ENCODE data around the gene GRAMD2B. TPM values are rescaled to one million over a fixed set of nuclear protein-coding genes. Genes with fewer than 3 reads are reported as not detected.

GRAMD2B gene
- total and polyA plus RNA-seq, 2 of the 13 experiments (the other 11 are each of a cell fraction or from before 2014, with no cell fraction given): 8.1 to 10.6 TPM

DNA sequence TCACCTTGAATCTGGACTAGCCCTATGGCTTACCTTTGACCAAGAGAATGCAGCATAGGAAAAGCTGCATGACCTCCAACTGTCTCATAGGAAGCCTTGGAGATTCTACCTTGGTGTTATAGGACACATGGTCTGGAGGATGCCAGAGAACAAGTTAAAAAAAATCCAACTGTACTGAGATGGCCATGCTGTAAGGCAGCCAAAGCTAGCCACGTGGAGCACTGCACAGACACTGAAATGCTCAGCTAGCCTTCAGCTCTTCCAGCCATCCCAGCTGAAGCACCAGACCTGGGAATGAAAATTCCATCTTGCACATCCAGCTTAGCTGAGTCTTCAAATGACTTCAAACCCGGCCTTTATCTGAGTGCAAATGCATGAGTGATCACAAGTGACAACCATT lies 6.0 kb upstream of the GRAMD2B start:
- H4K20me1 ChIP-seq (ENCODE audit: insufficient read depth, low read length): no peaks in the 10 kb centered on the region
- no peak for ATAC-seq
- H3K9ac ChIP-seq (ENCODE audit: insufficient read depth, low read depth, low read length): no peak overlapping the region
- in situ Hi-C loops (cut with HindIII; ENCODE audit: extremely low pct_ligation_motif_present, low pct_unique_long_range_greater_than_20kb): no loop called here
- H3K27me3 ChIP-seq (ENCODE audit: control insufficient read depth in 1 of 2, insufficient read depth in 2 of 2, low read length in 2 of 2): no peaks in the 10 kb centered on the region
- intact Hi-C loops (cut with micrococcal nuclease; ENCODE audit: unreplicated experiment): no loop called here
- H3K4me1 ChIP-seq (ENCODE audit: insufficient read depth, low read length): peaks cover 7% of the 10 kb centered on the region
- no peak overlapping the region for H3K4me3 ChIP-seq (replicated peaks in 1 of 3; ENCODE audit: insufficient read depth in 1 of 3, low read depth in 2 of 3, low read length in 3 of 3)
- H3K79me2 ChIP-seq (ENCODE audit: insufficient read depth, low read length): no peaks in the 10 kb centered on the region
- 92% methylated on average over 2 of the region's 2 CpGs for WGBS (ENCODE audit: low lambda C conversion rate)
- BruUV-seq (replicated peaks): no TSS peak
- no peak for DNase-seq (ENCODE audit: low spot score)
- no peaks in the 10 kb centered on the region for H3K9me3 ChIP-seq (ENCODE audit: low read length)
- ChIA-PET POLR2A (no interaction called here), CTCF (ENCODE audit: low intra/inter-chr PET ratio, low total read pairs) (no interaction called here)
- no peak for FAIRE-seq
- no peaks in the 10 kb centered on the region; a peak in 1 of 5 replicates for H3K36me3 ChIP-seq (replicated peaks in 1 of 2; ENCODE audit: control insufficient read depth in 1 of 2, insufficient read depth in 2 of 2, low read length in 2 of 2)
- H3K4me2 ChIP-seq (ENCODE audit: low read depth, low read length): no peak overlapping the region
- H2AFZ ChIP-seq (ENCODE audit: low read length): no peak overlapping the region
- TF ChIP-seq RARA (CRISPR knock-in tag; IDR thresholded peaks at IDR 0.05) (no peak), ADNP (CRISPR knock-in tag; IDR thresholded peaks at IDR 0.05) (no peak), ZNF337 (CRISPR knock-in tag; IDR thresholded peaks at IDR 0.05; ENCODE audit: borderline replicate concordance, low read depth) (no peak), KAT7 (CRISPR knock-in tag; IDR thresholded peaks at IDR 0.05; ENCODE audit: borderline replicate concordance) (no peak), ATM (IDR thresholded peaks at IDR 0.05; ENCODE audit: borderline replicate concordance) (no peak), HOXA5 (CRISPR knock-in tag; IDR thresholded peaks at IDR 0.05) (no peak), NFKB2 (CRISPR knock-in tag; IDR thresholded peaks at IDR 0.05; ENCODE audit: borderline replicate concordance) (no peak), EZH2 (conservative IDR thresholded peaks at IDR 0.05; ENCODE audit: low read depth, low read length) (no peak), ZNF354B (CRISPR knock-in tag; IDR thresholded peaks at IDR 0.05) (no peak), IRF2 (CRISPR knock-in tag; IDR thresholded peaks at IDR 0.05) (no peak), ZNF644 (CRISPR knock-in tag; IDR thresholded peaks at IDR 0.05; ENCODE audit: low read depth) (no peak), ZSCAN20 (CRISPR knock-in tag; IDR thresholded peaks at IDR 0.05; ENCODE audit: borderline replicate concordance) (no peak), ARNTL (CRISPR knock-in tag; IDR thresholded peaks at IDR 0.05) (no peak), ZNF792 (CRISPR knock-in tag; IDR thresholded peaks at IDR 0.05) (no peak)
- TF ChIP-seq, protein P1, sequence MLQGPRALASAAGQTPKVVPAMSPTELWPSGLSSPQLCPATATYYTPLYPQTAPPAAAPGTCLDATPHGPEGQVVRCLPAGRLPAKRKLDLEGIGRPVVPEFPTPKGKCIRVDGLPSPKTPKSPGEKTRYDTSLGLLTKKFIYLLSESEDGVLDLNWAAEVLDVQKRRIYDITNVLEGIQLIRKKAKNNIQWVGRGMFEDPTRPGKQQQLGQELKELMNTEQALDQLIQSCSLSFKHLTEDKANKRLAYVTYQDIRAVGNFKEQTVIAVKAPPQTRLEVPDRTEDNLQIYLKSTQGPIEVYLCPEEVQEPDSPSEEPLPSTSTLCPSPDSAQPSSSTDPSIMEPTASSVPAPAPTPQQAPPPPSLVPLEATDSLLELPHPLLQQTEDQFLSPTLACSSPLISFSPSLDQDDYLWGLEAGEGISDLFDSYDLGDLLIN (CRISPR knock-in tag; IDR thresholded peaks at IDR 0.05; ENCODE audit: borderline replicate concordance): no peak
- TF ChIP-seq, protein P2, sequence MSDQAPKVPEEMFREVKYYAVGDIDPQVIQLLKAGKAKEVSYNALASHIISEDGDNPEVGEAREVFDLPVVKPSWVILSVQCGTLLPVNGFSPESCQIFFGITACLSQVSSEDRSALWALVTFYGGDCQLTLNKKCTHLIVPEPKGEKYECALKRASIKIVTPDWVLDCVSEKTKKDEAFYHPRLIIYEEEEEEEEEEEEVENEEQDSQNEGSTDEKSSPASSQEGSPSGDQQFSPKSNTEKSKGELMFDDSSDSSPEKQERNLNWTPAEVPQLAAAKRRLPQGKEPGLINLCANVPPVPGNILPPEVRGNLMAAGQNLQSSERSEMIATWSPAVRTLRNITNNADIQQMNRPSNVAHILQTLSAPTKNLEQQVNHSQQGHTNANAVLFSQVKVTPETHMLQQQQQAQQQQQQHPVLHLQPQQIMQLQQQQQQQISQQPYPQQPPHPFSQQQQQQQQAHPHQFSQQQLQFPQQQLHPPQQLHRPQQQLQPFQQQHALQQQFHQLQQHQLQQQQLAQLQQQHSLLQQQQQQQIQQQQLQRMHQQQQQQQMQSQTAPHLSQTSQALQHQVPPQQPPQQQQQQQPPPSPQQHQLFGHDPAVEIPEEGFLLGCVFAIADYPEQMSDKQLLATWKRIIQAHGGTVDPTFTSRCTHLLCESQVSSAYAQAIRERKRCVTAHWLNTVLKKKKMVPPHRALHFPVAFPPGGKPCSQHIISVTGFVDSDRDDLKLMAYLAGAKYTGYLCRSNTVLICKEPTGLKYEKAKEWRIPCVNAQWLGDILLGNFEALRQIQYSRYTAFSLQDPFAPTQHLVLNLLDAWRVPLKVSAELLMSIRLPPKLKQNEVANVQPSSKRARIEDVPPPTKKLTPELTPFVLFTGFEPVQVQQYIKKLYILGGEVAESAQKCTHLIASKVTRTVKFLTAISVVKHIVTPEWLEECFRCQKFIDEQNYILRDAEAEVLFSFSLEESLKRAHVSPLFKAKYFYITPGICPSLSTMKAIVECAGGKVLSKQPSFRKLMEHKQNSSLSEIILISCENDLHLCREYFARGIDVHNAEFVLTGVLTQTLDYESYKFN (CRISPR knock-in tag; conservative IDR thresholded peaks at IDR 0.05): no peak
- TF ChIP-seq, protein P3, sequence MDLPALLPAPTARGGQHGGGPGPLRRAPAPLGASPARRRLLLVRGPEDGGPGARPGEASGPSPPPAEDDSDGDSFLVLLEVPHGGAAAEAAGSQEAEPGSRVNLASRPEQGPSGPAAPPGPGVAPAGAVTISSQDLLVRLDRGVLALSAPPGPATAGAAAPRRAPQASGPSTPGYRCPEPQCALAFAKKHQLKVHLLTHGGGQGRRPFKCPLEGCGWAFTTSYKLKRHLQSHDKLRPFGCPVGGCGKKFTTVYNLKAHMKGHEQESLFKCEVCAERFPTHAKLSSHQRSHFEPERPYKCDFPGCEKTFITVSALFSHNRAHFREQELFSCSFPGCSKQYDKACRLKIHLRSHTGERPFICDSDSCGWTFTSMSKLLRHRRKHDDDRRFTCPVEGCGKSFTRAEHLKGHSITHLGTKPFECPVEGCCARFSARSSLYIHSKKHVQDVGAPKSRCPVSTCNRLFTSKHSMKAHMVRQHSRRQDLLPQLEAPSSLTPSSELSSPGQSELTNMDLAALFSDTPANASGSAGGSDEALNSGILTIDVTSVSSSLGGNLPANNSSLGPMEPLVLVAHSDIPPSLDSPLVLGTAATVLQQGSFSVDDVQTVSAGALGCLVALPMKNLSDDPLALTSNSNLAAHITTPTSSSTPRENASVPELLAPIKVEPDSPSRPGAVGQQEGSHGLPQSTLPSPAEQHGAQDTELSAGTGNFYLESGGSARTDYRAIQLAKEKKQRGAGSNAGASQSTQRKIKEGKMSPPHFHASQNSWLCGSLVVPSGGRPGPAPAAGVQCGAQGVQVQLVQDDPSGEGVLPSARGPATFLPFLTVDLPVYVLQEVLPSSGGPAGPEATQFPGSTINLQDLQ (CRISPR knock-in tag; IDR thresholded peaks at IDR 0.05): no peak
- H3K27ac ChIP-seq (ENCODE audit: extremely low read length, insufficient read depth, low read length): no peak overlapping the region

Measured in HepG2 (cell line).